Measurements from ENCODE around the gene PIEZO1.

The PIEZO1 gene

DNA sequence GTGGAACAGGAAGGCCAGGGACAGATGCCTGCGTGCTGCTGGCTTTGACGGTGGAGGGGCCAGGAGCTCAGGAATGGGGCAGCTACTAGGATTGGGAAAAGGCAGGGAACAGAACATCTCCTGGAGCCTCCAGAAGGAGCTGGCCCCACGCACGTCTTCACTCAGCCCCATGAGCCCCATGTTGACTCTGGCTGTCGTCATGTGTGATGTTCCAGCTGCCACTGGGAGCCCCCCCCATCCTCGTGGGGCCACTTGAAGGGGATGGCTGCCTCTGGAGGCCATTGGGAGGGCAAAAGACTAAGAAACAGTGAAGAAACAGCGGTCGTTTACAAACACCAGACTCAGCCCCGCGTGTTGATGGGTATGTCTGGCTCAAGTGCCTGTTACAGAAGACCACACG is 45.2 kb upstream of the PIEZO1 start:
- no peak for TF ChIP-seq MYC (IDR thresholded peaks at IDR 0.05; ENCODE audit: low read depth, low read length)
- no peak for TF ChIP-seq POLR2A (IDR thresholded peaks at IDR 0.05; ENCODE audit: extremely low read depth, insufficient read length)
- TF ChIP-seq, protein P1, sequence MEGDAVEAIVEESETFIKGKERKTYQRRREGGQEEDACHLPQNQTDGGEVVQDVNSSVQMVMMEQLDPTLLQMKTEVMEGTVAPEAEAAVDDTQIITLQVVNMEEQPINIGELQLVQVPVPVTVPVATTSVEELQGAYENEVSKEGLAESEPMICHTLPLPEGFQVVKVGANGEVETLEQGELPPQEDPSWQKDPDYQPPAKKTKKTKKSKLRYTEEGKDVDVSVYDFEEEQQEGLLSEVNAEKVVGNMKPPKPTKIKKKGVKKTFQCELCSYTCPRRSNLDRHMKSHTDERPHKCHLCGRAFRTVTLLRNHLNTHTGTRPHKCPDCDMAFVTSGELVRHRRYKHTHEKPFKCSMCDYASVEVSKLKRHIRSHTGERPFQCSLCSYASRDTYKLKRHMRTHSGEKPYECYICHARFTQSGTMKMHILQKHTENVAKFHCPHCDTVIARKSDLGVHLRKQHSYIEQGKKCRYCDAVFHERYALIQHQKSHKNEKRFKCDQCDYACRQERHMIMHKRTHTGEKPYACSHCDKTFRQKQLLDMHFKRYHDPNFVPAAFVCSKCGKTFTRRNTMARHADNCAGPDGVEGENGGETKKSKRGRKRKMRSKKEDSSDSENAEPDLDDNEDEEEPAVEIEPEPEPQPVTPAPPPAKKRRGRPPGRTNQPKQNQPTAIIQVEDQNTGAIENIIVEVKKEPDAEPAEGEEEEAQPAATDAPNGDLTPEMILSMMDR (IDR thresholded peaks at IDR 0.05; ENCODE audit: low read depth, low read length): no peak
- TF ChIP-seq, protein P2, sequence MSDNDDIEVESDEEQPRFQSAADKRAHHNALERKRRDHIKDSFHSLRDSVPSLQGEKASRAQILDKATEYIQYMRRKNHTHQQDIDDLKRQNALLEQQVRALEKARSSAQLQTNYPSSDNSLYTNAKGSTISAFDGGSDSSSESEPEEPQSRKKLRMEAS (IDR thresholded peaks at IDR 0.05; ENCODE audit: low read depth, low read length): no peak
- no peak for DNase-seq (ENCODE audit: low read depth)

GRCh38 chr16:88828711-88829110 is 43.7 kb upstream of the PIEZO1 start:
- DNase-seq (ENCODE audit: low read depth): no peak
- TF ChIP-seq MYC (IDR thresholded peaks at IDR 0.05; ENCODE audit: low read depth, low read length) (no peak), POLR2A (IDR thresholded peaks at IDR 0.05; ENCODE audit: extremely low read depth, insufficient read length) (no peak)
- TF ChIP-seq, protein P1 (IDR thresholded peaks at IDR 0.05; ENCODE audit: low read depth, low read length): no peak
- TF ChIP-seq, protein P2 (IDR thresholded peaks at IDR 0.05; ENCODE audit: low read depth, low read length): no peak
- no peak overlapping the region for H3K4me3 ChIP-seq (ENCODE audit: low read depth, low read length)

More for the DNA sequence above, 45.2 kb upstream of the PIEZO1 start:
- H3K4me3 ChIP-seq (ENCODE audit: low read depth, low read length): no peak overlapping the region

- no peak overlapping the region for H3K4me3 ChIP-seq (ENCODE audit: low read depth, low read length)
- TF ChIP-seq, protein P1 (IDR thresholded peaks at IDR 0.05; ENCODE audit: low read depth, low read length): no peak
- TF ChIP-seq MYC (IDR thresholded peaks at IDR 0.05; ENCODE audit: low read depth, low read length) (no peak), POLR2A (IDR thresholded peaks at IDR 0.05; ENCODE audit: extremely low read depth, insufficient read length) (no peak)
Measured at GRCh38 chr16:88827727-88828126, 42.7 kb upstream of the PIEZO1 start.

GRCh38 chr16:88826070-88826840 is 41.2 kb upstream of the PIEZO1 start:
- DNase-seq (ENCODE audit: low read depth): no peak
- no peak overlapping the region for H3K4me3 ChIP-seq (ENCODE audit: low read depth, low read length)
- TF ChIP-seq, protein P2 (IDR thresholded peaks at IDR 0.05; ENCODE audit: low read depth, low read length): no peak
- TF ChIP-seq POLR2A (IDR thresholded peaks at IDR 0.05; ENCODE audit: extremely low read depth, insufficient read length) (no peak), MYC (IDR thresholded peaks at IDR 0.05; ENCODE audit: low read depth, low read length) (no peak)
- TF ChIP-seq, protein P1 (IDR thresholded peaks at IDR 0.05; ENCODE audit: low read depth, low read length): no peak

More at GRCh38 chr16:88827727-88828126, 42.7 kb upstream of the PIEZO1 start:
- DNase-seq (ENCODE audit: low read depth): no peak

- no peak overlapping the region for H3K4me3 ChIP-seq (ENCODE audit: low read depth, low read length)
- TF ChIP-seq, protein P1 (IDR thresholded peaks at IDR 0.05; ENCODE audit: low read depth, low read length): no peak
- TF ChIP-seq, protein P2 (IDR thresholded peaks at IDR 0.05; ENCODE audit: low read depth, low read length): no peak
- TF ChIP-seq POLR2A (IDR thresholded peaks at IDR 0.05; ENCODE audit: extremely low read depth, insufficient read length) (no peak), MYC (IDR thresholded peaks at IDR 0.05; ENCODE audit: low read depth, low read length) (no peak)
- no peak for DNase-seq (ENCODE audit: low read depth)
Measured at GRCh38 chr16:88825146-88825545, 40.1 kb upstream of the PIEZO1 start.
